HepG2 (cell line): ENCODE measurements around the gene MCM3. TPM values are rescaled to one million over a fixed set of nuclear protein-coding genes. Genes with fewer than 3 reads are reported as not detected.

ENCODE experiments used
- CEBPG ChIP-seq: IDR thresholded peaks from 2 replicates; pipeline ENCODE4 v1.6.1; 2016
- ISL2 ChIP-seq: sonication (generic); formaldehyde crosslinking; IDR thresholded peaks from 2 replicates; pipeline ENCODE4 v1.5.0; 2020; ENCODE audit warnings: missing genetic modification reagents
- JUND ChIP-seq: sonication (generic); formaldehyde crosslinking; IDR thresholded peaks from 2 replicates; pipeline ENCODE4 v1.8.0; 2022; ENCODE audit warnings: mild to moderate bottlenecking, missing genetic modification reagents
- KLF16 ChIP-seq, 2 experiments: sonication (generic) in 1 of 2; formaldehyde crosslinking in 1 of 2; IDR thresholded peaks; 2 replicates each; pipeline versions ENCODE4 v1.6.1 to v1.8.0; 2016 to 2023; ENCODE audit warnings: missing genetic modification reagents in 2 of 2, missing compliant biosample characterization in 1 of 2
- RAD51 ChIP-seq: fragments of 450-650 bp; IDR thresholded peaks from 2 replicates; pipeline ENCODE4 v1.6.1; 2016; ENCODE audit warnings: borderline replicate concordance
- SAP130 ChIP-seq: IDR thresholded peaks from 2 replicates; pipeline ENCODE4 v1.6.1; 2016; ENCODE audit warnings: low read depth
- ZKSCAN8 ChIP-seq: IDR thresholded peaks from 2 replicates; pipeline ENCODE4 v1.6.1; 2016; ENCODE audit warnings: borderline replicate concordance, missing genetic modification reagents, missing compliant biosample characterization
- ZNF614 ChIP-seq: IDR thresholded peaks from 2 replicates; pipeline ENCODE4 v1.6.1; 2018; ENCODE audit warnings: missing biosample characterization, missing genetic modification reagents, inconsistent platforms, borderline replicate concordance
- ZNF775 ChIP-seq: sonication (generic); formaldehyde crosslinking; IDR thresholded peaks from 2 replicates; pipeline ENCODE4 v1.4.0; 2020; ENCODE audit warnings: missing genetic modification reagents, mild to moderate bottlenecking, moderate library complexity, borderline replicate concordance
- polyA plus RNA-seq, 8 experiments: library from polyadenylated mRNA; depleted of rRNA in 3 of 8; stranded (reverse) in 7 of 8; unstranded in 1 of 8; fragments of >200 nt; fragmentation: Illumina TruSeq in 4 of 8; extraction: Trizol in 4 of 8; gene quantifications; 2 replicates each; pipeline versions ENCODE4 v1.2.1 to v1.2.3, GENCODE V29; 2011 to 2016; ENCODE audit warnings: low read depth in 4 of 8, missing spikeins in 1 of 8, mixed read lengths in 1 of 8; ENCODE audit not compliant: insufficient read depth in 1 of 8
- total RNA-seq, 5 experiments: library from RNA; depleted of rRNA; stranded (reverse); fragments of >200 nt; fragmentation: Illumina TruSeq; extraction: Trizol; gene quantifications; 2 replicates each; pipeline ENCODE4 v1.2.3, GENCODE V29; 2016; ENCODE audit warnings: low read depth in 1 of 5
- TF ChIP-seq, protein P1 (sequence below): sonication (generic); formaldehyde crosslinking; IDR thresholded peaks from 2 replicates; pipeline ENCODE4 v1.4.0; 2020; ENCODE audit warnings: missing genetic modification reagents
- TF ChIP-seq, protein P2 (sequence below): IDR thresholded peaks from 2 replicates; pipeline ENCODE4 v1.6.1; 2012; ENCODE audit warnings: inconsistent platforms
- TF ChIP-seq, protein P3 (sequence below): sonication (generic); formaldehyde crosslinking; IDR thresholded peaks from 2 replicates; pipeline ENCODE4 v1.8.1; 2022; ENCODE audit warnings: mild to moderate bottlenecking, missing genetic modification reagents
- TF ChIP-seq, protein P4 (sequence below): fragments of 450-650 bp; IDR thresholded peaks from 2 replicates; pipeline ENCODE4 v1.6.1; 2016
- TF ChIP-seq, protein P5 (sequence below): sonication (generic); formaldehyde crosslinking; IDR thresholded peaks from 2 replicates; pipeline ENCODE4 v1.4.0; 2020; ENCODE audit warnings: missing genetic modification reagents, borderline replicate concordance

Gene MCM3
- total and polyA plus RNA-seq, 2 of the 13 experiments (the other 11 are each of a cell fraction or from before 2014, with no cell fraction given) = 164 to 288 TPM

DNA sequence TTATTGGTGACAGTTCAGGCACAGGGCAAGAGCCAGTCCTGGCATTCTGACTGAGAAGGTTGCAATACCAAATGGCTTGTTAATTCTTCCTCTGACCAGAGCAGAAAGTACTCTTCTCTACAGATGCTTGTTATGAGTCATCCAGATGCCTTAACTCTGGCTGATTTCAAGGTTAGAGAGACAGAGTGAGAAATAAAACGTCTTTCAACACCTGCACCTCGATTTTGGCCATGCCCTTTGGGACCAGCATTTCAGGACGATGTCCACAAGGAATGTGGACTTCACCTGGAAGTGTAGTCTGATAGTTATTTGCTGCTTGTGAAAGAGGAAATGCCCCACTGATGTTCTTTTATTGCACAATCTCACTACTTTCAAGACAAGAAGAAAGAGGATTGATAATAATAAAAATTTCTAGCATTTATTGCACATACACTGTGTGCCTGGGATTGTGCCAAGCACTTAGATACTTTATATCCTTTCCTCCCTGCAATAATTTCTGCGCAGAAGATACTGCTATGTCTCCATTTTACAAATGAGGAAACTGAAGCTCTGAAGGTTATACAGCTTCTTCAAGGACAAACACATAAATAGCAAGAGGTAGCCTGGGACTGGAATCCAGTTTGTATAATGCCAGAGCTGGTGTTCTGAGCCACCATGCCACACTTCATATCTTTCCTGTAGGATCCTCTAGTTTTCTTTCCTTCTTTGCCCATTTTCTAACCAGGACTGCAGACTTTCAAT, 33.5 kb upstream of the MCM3 start (continued):
- TF ChIP-seq, protein P1, sequence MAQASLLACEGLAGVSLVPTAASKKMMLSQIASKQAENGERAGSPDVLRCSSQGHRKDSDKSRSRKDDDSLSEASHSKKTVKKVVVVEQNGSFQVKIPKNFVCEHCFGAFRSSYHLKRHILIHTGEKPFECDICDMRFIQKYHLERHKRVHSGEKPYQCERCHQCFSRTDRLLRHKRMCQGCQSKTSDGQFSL (CRISPR knock-in tag) = no peak
- TF ChIP-seq ZKSCAN8 (CRISPR knock-in tag) = no peak
- 0 out of 2 replicates have a peak, but pooled peaks have one; percentile 19 for TF ChIP-seq SAP130 (CRISPR knock-in tag)
- TF ChIP-seq, protein P2, sequence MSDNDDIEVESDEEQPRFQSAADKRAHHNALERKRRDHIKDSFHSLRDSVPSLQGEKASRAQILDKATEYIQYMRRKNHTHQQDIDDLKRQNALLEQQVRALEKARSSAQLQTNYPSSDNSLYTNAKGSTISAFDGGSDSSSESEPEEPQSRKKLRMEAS = 0 out of 2 replicates have a peak, but pooled peaks have one; percentile 15
- TF ChIP-seq, protein P3, sequence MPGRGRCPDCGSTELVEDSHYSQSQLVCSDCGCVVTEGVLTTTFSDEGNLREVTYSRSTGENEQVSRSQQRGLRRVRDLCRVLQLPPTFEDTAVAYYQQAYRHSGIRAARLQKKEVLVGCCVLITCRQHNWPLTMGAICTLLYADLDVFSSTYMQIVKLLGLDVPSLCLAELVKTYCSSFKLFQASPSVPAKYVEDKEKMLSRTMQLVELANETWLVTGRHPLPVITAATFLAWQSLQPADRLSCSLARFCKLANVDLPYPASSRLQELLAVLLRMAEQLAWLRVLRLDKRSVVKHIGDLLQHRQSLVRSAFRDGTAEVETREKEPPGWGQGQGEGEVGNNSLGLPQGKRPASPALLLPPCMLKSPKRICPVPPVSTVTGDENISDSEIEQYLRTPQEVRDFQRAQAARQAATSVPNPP = no peak
- TF ChIP-seq CEBPG (CRISPR knock-in tag) = peak; percentile 70
- TF ChIP-seq JUND (CRISPR knock-in tag) = peak; percentile 45; the same call in 1 of the 2 replicates
- 0 out of 2 replicates have a peak, but pooled peaks have one; percentile 13 for TF ChIP-seq ZNF614 (CRISPR knock-in tag)
- TF ChIP-seq, protein P4, sequence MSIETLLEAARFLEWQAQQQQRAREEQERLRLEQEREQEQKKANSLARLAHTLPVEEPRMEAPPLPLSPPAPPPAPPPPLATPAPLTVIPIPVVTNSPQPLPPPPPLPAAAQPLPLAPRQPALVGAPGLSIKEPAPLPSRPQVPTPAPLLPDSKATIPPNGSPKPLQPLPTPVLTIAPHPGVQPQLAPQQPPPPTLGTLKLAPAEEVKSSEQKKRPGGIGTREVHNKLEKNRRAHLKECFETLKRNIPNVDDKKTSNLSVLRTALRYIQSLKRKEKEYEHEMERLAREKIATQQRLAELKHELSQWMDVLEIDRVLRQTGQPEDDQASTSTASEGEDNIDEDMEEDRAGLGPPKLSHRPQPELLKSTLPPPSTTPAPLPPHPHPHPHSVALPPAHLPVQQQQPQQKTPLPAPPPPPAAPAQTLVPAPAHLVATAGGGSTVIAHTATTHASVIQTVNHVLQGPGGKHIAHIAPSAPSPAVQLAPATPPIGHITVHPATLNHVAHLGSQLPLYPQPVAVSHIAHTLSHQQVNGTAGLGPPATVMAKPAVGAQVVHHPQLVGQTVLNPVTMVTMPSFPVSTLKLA = no peak
- peak in 1 of 2 experiments; percentile 32; a peak in 1 of 4 replicates for TF ChIP-seq KLF16 (CRISPR knock-in tag; IDR thresholded peaks at IDR 0.05)
- TF ChIP-seq, protein P5, sequence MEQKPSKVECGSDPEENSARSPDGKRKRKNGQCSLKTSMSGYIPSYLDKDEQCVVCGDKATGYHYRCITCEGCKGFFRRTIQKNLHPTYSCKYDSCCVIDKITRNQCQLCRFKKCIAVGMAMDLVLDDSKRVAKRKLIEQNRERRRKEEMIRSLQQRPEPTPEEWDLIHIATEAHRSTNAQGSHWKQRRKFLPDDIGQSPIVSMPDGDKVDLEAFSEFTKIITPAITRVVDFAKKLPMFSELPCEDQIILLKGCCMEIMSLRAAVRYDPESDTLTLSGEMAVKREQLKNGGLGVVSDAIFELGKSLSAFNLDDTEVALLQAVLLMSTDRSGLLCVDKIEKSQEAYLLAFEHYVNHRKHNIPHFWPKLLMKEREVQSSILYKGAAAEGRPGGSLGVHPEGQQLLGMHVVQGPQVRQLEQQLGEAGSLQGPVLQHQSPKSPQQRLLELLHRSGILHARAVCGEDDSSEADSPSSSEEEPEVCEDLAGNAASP = no peak
- no peak for TF ChIP-seq ZNF775 (CRISPR knock-in tag)
- no peak for TF ChIP-seq RAD51
- TF ChIP-seq ISL2 = no peak
